NCI-H187 (cell line): Measurements from ENCODE around the gene DPEP1.

Experiments used
- DNase-seq, 2 experiments: peaks; one replicate each; lab custom pipeline; 2025; lab: John Stamatoyannopoulos, UW

DPEP1 gene

GRCh38 chr16:89599451-89599858, 14.0 kb upstream of the DPEP1 start:
- DNase-seq = no peak

- DNase-seq = no peak
Measured at GRCh38 chr16:89599902-89600301, 13.5 kb upstream of the DPEP1 start.

DNA sequence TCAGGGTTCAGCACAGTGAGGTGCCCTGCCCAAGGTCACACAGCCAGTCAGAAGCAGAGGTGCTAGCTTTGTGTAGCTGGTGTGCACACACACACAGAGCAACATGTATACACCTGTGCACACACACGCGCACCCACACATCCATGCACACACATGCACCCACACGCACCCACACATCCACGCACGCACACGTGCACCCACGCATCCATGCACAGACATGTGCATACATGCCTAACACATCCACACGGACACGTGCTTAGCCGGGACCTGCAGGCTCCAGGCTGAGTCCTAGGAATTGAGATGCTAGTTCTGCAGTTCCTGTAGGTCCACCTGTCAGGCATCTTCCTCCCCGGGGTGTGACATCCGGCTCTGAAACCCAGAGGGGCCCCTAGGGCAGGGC, 13.0 kb upstream of the DPEP1 start:
- no peak for DNase-seq

DNA sequence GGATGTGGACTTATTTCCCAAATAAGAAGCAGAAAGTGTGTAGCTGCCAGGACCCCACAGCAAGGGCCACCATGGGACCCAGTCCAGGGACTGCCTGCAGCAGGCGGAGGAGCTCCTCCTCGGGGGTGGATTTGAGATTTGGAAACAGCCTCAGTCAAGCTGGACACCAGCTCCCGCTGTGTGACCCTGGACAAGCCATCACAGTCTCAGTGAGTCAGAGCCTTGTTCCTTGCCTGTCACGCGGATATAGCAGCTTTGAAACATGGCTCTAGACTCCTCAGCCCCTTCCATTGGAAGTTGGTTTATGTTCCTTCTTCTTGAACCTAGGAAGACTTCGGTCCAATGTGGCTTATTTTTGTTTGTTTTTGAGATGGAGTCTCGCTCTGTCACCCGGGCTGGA, 12.5 kb upstream of the DPEP1 start:
- no peak for DNase-seq

GRCh38 chr16:89601906-89602272, 11.6 kb upstream of the DPEP1 start:
- no peak for DNase-seq

DNA sequence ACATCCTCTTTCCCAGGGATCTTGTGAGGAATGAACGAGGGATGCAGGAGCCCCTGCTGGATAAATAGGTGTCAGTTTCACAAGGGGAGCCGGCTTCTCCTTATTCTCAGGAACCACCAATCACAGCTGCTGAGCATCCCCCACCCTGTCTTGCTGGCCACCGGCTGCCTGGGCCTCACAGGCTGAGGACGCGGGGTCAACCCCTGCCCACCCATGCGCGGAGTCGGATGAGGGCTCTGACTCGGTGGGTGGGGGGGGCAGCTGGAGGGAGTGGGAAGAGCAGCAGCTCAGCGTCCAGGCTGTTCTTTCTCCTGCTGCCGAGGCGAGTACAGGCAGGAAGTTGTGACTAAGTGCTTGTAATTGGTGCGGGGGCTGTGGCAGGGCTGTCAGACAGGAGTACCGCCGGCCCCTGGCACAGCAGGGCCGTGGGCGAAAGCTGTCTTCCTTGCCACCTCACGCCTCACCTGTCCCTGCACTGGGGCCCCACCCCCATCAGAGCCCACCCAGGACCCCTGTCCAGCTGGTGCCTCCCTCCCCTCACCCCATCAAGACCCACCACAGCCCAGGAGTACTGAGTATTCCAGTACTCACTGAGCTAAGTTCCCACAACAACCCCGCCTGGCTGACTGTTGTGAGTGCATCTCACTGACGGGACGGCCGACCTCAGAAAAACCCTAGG, 11.0 kb upstream of the DPEP1 start:
- DNase-seq = no peak

GRCh38 chr16:89602952-89603590, 10.4 kb upstream of the DPEP1 start:
- DNase-seq = no peak

GRCh38 chr16:89604764-89605163, 8.7 kb upstream of the DPEP1 start:
- DNase-seq = no peak

DNA sequence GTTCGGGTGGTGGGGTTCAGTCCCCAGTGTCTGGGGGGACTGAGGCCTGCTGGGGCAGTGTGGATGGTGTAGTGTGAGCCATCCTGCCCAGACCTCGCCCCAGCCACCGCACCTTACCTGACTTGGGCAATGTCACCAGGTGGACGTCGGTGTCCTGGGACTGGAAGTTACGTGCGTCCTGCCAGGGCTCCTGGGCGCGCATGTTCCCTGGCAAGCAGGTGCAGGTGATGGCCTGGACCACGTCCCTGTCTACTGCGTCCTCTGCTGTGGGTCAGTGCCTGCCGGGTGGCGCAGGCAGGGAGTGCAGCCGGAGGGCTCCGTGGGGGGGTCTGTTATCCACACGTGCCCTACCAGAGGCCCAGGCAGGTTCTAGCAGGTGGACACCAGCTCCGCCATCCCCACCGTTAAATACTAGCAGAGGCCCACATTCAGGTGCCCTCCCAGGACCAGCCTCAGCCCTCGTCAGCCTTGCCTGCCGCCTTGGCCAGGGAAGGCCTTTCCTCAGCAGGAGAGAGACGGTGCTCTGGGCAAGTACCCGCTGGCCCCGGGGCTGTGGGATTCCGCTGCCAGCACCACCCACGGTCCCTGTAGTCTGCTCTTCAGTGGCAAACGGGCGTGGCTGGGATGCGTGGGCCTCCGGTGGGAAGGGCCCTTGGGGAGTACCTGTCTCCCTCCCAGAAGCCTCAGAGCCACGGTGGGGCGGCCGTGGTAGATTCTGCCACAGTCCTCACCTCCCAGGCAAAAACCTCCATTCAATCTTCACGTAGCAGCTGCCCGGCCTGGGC, 8.1 kb upstream of the DPEP1 start:
- no peak for DNase-seq

DNA sequence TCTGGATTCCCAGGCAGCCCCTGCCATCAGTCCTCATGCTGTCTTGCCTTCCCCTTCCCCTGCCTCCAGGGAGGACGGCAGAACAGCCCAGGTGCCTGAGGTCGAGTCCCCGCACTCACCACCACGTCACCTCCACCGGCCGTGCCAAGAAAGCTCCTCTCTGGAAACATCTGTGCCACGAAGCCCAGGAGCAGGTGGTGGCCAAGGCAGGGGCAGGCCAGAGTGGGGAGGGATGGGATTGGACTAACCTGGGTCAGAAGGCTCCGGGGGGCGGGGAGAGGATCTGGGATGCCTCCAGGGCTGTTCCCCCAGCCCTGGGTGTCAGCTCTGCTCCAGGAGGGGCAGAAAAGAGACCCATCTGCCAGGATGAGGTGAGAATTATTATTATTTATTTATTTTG, 7.4 kb upstream of the DPEP1 start:
- no peak for DNase-seq

DNA sequence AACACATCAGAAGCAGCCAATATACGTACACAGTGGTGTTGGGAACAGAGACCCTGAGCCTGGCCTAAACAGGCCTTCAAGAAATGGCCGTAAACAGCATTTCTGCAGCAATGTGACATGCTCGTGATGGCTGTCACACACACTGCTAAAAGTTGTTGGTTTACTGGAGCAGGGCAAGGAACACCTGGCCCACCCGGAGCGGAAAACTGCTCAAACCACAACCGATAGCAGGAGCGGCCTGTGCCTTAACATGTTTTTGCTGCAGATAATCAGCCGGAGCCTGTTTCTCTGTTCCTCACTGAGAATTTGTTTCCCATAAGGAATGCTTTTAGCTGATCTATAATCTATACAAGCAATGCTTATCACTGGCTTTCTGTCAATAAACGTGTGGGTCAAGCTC, 6.0 kb upstream of the DPEP1 start:
- no peak for DNase-seq

GRCh38 chr16:89607937-89608740, 5.3 kb upstream of the DPEP1 start:
- DNase-seq = no peak

DNA sequence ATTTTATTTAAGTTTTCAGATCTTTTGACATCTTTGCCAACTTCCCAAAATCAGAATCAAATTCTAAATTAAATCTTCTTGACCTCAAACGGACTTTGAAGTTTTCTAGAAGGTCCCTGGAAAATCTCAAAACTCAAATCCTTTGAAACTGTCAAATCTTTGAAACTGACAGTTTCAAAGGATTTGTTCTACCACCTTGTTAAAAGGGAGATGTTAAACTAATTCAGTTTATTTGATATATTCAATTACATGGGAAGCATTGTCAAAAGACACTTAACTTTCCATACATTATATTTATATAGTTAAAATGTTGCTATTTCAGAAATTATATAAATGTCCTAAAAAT, 3.4 kb upstream of the DPEP1 start:
- no peak for DNase-seq

- DNase-seq = no peak
Measured at GRCh38 chr16:89612415-89613166, 851 bp upstream of the DPEP1 start.

DNA sequence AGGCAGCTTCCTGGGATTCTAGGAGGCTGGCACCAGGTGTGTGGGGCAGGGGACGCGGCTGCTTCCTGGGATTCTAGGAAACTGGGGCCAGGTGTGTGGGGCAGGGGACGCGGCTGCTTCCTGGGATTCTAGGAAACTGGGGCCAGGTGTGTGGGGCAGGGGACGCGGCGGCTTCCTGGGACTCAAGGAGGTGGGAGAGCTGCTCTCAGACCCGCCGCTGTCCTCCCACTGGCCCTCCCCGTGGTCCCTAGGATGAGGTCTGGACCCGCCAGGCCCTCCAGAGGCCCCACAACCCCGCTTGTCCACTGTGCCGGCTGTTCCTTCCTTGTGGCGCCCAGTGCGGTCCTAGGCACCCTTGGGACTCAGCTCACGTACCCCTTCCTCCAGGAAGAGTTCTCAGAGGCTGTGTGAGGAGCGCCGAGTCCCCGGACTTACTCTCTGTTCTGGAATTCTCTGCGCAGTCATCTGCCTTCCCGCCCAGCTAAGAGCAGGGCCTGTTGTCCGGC, 565 bp downstream of the DPEP1 start:
- DNase-seq = no peak

DNA sequence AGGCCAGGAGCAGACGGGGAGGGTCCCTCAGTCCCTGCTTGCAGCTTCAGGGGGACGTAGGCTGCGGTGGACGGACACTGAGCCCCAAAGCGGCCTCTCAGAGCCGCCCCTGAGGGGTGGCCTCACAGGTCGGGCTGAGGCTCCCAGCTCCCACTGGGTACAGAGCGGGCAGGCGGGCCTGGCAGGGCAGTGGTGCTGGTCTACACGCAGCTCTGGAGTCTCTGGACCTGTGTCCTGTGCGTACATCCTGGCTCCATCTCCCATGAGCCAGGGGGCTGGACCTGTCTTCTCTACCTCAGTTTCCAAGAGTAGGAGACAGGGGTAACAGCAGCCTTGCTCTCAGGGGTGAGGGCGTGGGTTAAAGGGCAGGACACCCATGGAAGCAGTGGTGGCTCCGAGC, 1.7 kb downstream of the DPEP1 start:
- DNase-seq = no peak

- no peak for DNase-seq
Measured at GRCh38 chr16:89615596-89616090, 2.2 kb downstream of the DPEP1 start.

DNA sequence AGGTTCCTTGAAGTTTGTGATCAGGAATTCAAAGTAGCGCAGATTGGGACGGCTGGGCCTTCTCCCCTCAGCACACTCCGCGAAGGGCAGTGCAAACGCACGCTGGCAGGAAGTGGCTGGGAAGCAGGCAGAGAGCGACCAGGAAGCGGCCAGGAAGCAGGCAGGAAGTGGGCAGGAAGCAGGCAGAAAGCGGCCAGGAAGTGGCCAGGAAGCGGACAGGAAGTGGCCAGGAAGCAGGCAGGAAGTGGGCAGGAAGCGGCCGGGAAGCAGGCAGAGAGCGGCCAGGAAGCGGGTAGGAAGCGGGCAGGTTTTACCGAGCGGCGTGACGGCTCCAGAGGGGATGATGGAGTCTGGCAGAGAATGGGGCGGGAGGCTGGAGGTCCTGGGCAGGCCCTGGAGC, 3.2 kb downstream of the DPEP1 start:
- no peak for DNase-seq

DNA sequence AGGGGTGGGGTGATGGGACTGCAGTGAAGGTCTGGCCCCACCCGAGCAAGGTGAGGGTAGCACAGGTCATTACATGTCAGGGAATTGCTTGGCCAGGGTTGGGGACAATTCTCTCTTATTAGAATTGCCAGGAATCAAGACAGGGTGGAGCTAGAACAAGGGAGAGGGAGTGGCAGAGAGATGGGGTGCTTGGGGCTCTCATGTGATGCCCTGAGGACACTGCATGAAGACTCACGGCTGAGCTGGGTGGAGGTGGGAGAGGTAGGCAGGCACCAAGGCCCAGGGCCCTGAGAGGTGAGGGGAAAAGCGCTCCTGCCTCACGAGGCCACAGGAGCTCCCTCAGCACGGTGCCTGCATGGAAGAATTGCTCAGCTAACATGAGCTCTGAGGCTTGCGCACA, 3.6 kb downstream of the DPEP1 start:
- no peak for DNase-seq

- DNase-seq = no peak
Measured at GRCh38 chr16:89618109-89618998, 4.9 kb downstream of the DPEP1 start.
